Heart left ventricle (tissue), 16 donors: Measurements from ENCODE around the gene ELAVL2. TPM values are rescaled to one million over a fixed set of nuclear protein-coding genes. Genes with fewer than 3 reads are reported as not detected.

ENCODE experiments used
- ATAC-seq, 4 donors: fragments of 200-7000 bp; cut with Tn5 transposase; one replicate each; pipeline ENCODE4 v1.9.1; 2020 to 2022; ENCODE audit warnings: moderate library complexity in 4 of 4, mild to moderate bottlenecking in 3 of 4, moderate number of reproducible peaks in 1 of 4
- DNase-seq, 5 donors: peaks; one replicate each; pipeline ENCODE4 v3.0.0-alpha.2; 2020
- H3K27ac ChIP-seq, 12 donors: fragments of 200-600 bp; sonication (generic) in 4 of 12; one replicate each; pipeline versions ENCODE4 v1.5.0 to v1.8.0; 2016 to 2022; ENCODE audit warnings: mild to moderate bottlenecking in 2 of 12
- H3K27me3 ChIP-seq, 9 donors: fragments of 200-600 bp; sonication (generic) in 2 of 9; one replicate each; pipeline versions ENCODE4 v1.5.1 to v1.8.0; 2016 to 2022; ENCODE audit warnings: mild to moderate bottlenecking in 3 of 9
- H3K36me3 ChIP-seq, 9 donors: fragments of 200-600 bp; sonication (generic) in 2 of 9; one replicate each; pipeline versions ENCODE4 v1.5.0 to v1.8.0; 2018 to 2022; ENCODE audit warnings: mild to moderate bottlenecking in 2 of 9
- H3K4me1 ChIP-seq, 12 donors: fragments of 200-600 bp; sonication (generic) in 4 of 12; one replicate each; pipeline versions ENCODE4 v1.5.0 to v1.8.0; 2016 to 2022; ENCODE audit warnings: mild to moderate bottlenecking in 3 of 12
- H3K4me3 ChIP-seq, 12 donors: fragments of 200-600 bp; sonication (generic) in 4 of 12; one replicate each; pipeline versions ENCODE4 v1.5.0 to v1.8.0; 2017 to 2022; ENCODE audit warnings: mild to moderate bottlenecking in 9 of 12, moderate library complexity in 4 of 12
- H3K9me3 ChIP-seq, 12 donors: fragments of 200-600 bp; sonication (generic) in 4 of 12; one replicate each; pipeline versions ENCODE4 v1.5.0 to v1.8.0; 2016 to 2022; ENCODE audit warnings: mild to moderate bottlenecking in 1 of 12
- POLR2A ChIP-seq, 2 donors: fragments of 450-650 bp; IDR thresholded peaks; one replicate each; pipeline ENCODE4 v1.6.1; 2017; ENCODE audit warnings: antibody characterized with exemption in 2 of 2, mild to moderate bottlenecking in 2 of 2, moderate library complexity in 2 of 2
- WGBS, 4 donors: extraction: QIAGEN DNeasy Blood & Tissue Kit in 2 of 4; methylation state at CpG; one replicate each; pipeline versions ENCODE4 v1.1.5 to v1.1.7; 2013 to 2018; 5-methylcytosine and 5-hydroxymethylcytosine counted together
- intact Hi-C, 10 donors: fragments of 100-400 bp; cut with DNase I; formaldehyde crosslinking; loops; one replicate each; pipeline versions ENCODE4 v1.11.1 to v1.14.2; 2022
- polyA plus RNA-seq, 2 donors: library from polyadenylated mRNA; stranded (reverse); fragments of 200-250 nt; gene quantifications; one replicate each; pipeline ENCODE4 v1.2.3, GENCODE V29; 2013
- total RNA-seq, 9 donors: library from RNA; depleted of rRNA in 2 of 9; stranded (reverse); fragments of >200 nt in 2 of 9; fragmentation: NEBNext Ultra II Directional in 3 of 9; extraction: Animal tissue kit (Norgen Biotek cat#: 25700) in 3 of 9; gene quantifications; one replicate each; pipeline versions ENCODE4 v1.1.0 to v1.2.4, GENCODE V29; 2016 to 2023
- TF ChIP-seq, protein P1 (sequence below), 12 donors: fragments of 200-600 bp; sonication (generic) in 4 of 12; IDR thresholded peaks; one replicate each; pipeline versions ENCODE4 v1.5.0 to v1.8.0; 2018 to 2022; ENCODE audit warnings: antibody characterized with exemption in 12 of 12, mild to moderate bottlenecking in 5 of 12
- donor health status: ischemic (EF 13 %, LVEDD 7.1; RV severe dilation, severe dysfunction).
- donor health status: healthy with polysubstance abuse.
- donor health status: DM: no; HTN: yes; CAD: no.
- donor health status: DM: no; HTN: no; CAD: no.
- donor health status: ischemic (EF 25% LVEDD 6.9; RV normal size, moderate dysfunction).
- donor health status: ischemic (EF 25% LVEDD 5.7; RV mildly dilated, moderate dysfunction).
- donor health status: healthy.
- donor health status: DM: yes; HTN: yes; CAD: no.
- donor health status: ischemic (EF 35%, LVEDD 5.7; RV mildly dilated, moderate dysfunction).
- donor health status: nonischemic (EF 11% LVEDD 7.7; RV severe dilation, severe dysfunction).
- donor health status: DM: yes; HTN: yes; CAD: no.
- donor health status: PGD.
- donor health status: ischemic (EF 29% LVEDD 5.4; RV normal size, mild dysfunction).
- donor health status: nonischemic (EF 23%, LVEDD 6.1; RV moderate dilation, normal function).

Gene ELAVL2
- total and polyA plus RNA-seq, 11 donors: 0.08 to 0.30 (median 0.19) TPM; not detected in 6

DNA sequence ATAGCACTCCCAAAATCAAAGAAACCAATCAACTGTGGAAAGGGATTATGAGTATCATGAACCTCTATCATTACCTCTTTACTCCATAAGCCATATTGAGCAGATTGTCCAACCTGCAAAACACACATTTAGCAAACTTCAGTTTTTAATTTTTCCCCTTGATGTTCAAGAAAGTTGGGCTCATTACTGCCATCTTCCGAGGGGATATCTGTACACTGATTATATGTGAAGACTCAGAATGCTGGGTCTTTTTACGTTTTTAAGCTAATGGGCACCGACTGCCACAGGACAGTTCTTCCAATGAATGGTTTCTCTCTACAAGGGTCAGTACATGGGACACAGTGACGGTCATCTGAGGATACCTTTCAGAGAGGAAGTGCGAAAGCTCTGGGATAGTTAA, 132.7 kb downstream of the ELAVL2 start:
- H3K36me3 ChIP-seq: no peaks in the 10 kb centered on the region
- ATAC-seq: no peak
- intact Hi-C loops: no loop called here
- H3K27me3 ChIP-seq: no peaks in the 10 kb centered on the region
- no peaks in the 10 kb centered on the region for H3K9me3 ChIP-seq
- DNase-seq: no peak
- no peaks in the 10 kb centered on the region for H3K4me1 ChIP-seq
- no peak overlapping the region for H3K27ac ChIP-seq
- H3K4me3 ChIP-seq: no peak overlapping the region
- 89 to 94% (median 92%) methylated on average over 5 of the region's 5 CpGs for WGBS, 4 donors
- TF ChIP-seq, protein P1, sequence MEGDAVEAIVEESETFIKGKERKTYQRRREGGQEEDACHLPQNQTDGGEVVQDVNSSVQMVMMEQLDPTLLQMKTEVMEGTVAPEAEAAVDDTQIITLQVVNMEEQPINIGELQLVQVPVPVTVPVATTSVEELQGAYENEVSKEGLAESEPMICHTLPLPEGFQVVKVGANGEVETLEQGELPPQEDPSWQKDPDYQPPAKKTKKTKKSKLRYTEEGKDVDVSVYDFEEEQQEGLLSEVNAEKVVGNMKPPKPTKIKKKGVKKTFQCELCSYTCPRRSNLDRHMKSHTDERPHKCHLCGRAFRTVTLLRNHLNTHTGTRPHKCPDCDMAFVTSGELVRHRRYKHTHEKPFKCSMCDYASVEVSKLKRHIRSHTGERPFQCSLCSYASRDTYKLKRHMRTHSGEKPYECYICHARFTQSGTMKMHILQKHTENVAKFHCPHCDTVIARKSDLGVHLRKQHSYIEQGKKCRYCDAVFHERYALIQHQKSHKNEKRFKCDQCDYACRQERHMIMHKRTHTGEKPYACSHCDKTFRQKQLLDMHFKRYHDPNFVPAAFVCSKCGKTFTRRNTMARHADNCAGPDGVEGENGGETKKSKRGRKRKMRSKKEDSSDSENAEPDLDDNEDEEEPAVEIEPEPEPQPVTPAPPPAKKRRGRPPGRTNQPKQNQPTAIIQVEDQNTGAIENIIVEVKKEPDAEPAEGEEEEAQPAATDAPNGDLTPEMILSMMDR (IDR thresholded peaks at IDR 0.05): no peak

DNA sequence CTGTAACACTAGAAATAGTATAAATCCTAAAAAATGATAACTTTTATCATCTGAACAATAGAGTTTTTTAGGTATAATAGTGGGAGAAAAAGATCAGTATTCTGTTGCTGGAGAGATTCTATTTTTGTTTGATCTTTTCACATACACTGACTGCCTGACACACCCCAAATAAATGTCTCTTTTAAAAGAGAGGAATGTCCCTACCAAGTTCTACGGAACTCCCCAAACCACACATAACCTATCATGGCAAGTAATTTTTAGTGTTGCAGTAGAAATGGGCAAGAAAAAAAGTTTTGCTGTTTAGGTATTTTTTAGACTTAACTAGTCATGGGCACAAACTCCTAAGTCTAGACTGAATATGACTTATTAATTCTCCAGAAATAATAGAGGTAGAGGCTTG, 139.1 kb downstream of the ELAVL2 start:
- H3K36me3 ChIP-seq: no peaks in the 10 kb centered on the region
- H3K27ac ChIP-seq: no peak overlapping the region
- no peak overlapping the region for H3K4me3 ChIP-seq
- H3K9me3 ChIP-seq: no peaks in the 10 kb centered on the region
- WGBS, 4 donors: 95 to 100% (median 96%) methylated on average over 1 of the region's 1 CpG
- H3K27me3 ChIP-seq: no peaks in the 10 kb centered on the region
- DNase-seq (no peak), ATAC-seq (no peak)
- TF ChIP-seq, protein P1 (IDR thresholded peaks at IDR 0.05): no peak
- TF ChIP-seq POLR2A (IDR thresholded peaks at IDR 0.05): no peak
- intact Hi-C loops: loop anchor here in 1 of 10 donors (5.0 kb wide), 1 partner anchor 40 kb away; no protein-coding TSS in a partner anchor
- peaks cover 0 to 9% (median 0%) of the 10 kb centered on the region in 12 donors for H3K4me1 ChIP-seq

DNA sequence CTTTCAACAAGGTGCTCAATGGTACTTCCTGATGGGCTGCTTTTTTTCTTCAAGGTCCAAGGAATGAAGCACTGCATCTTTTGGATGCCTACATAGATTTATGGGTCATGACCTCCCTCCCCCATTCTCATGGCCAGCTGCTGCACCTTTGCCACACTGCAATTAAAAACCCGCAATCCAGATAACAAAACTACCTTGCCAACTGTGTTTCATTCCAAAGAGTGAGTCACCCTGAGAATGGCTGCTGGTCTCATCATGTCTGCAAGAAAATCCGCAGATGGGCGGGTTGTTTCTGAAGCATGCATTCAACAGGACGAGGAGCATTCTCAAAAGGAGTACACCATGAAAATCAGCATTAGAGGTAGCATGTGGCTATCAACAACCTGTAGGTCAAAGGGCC, 139.8 kb downstream of the ELAVL2 start:
- WGBS, 4 donors: 72 to 73% (median 72%) methylated on average over 4 of the region's 4 CpGs
- peaks cover 0 to 9% (median 0%) of the 10 kb centered on the region in 12 donors for H3K4me1 ChIP-seq
- H3K36me3 ChIP-seq: no peaks in the 10 kb centered on the region
- no peaks in the 10 kb centered on the region for H3K27me3 ChIP-seq
- DNase-seq: no peak
- ATAC-seq: no peak
- TF ChIP-seq POLR2A (IDR thresholded peaks at IDR 0.05): no peak
- TF ChIP-seq, protein P1 (IDR thresholded peaks at IDR 0.05): no peak
- no peak overlapping the region for H3K27ac ChIP-seq
- H3K4me3 ChIP-seq: no peak overlapping the region
- intact Hi-C loops: loop anchor here in 1 of 10 donors (5.0 kb wide), 1 partner anchor 41 kb away; no protein-coding TSS in a partner anchor
- H3K9me3 ChIP-seq: no peaks in the 10 kb centered on the region

DNA sequence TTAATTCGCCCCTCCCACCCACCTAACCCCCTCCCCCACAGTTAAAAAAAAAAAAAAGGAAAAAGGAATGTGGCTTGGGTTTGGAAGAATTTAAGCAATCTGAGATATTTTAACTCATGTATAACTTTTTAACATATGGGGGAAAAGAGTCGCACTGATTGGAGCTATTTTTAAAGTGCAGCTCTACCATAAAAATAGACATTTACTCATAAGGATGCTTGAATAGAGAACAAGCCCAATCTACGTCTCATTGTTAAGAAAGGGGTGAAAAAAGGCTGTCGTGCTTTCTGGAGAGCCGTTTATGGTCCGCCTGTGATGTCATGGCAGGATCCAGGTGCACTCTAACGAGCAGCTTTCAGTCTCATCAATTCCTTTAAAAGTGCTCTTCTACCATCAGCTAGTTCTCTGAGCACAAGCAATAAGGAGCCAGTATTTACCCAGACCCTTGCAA, 142.4 kb downstream of the ELAVL2 start:
- 25 to 34% (median 32%) methylated on average over 7 of the region's 7 CpGs for WGBS, 4 donors
- peaks cover 0 to 9% (median 0%) of the 10 kb centered on the region in 12 donors for H3K4me1 ChIP-seq
- TF ChIP-seq, protein P1 (IDR thresholded peaks at IDR 0.05): no peak
- no peak overlapping the region for H3K4me3 ChIP-seq
- intact Hi-C loops: no loop called here
- H3K36me3 ChIP-seq: no peaks in the 10 kb centered on the region
- H3K9me3 ChIP-seq: no peaks in the 10 kb centered on the region
- no peak for DNase-seq
- no peak overlapping the region for H3K27ac ChIP-seq
- ATAC-seq: no peak
- H3K27me3 ChIP-seq: no peaks in the 10 kb centered on the region
